NK-92 (cell line): ENCODE results near the gene ZDHHC11.
"Not testable (repeated sequence)": the region's sequence is repeated elsewhere in the genome, so short reads cannot be mapped to it uniquely, and the experiment has no call there.

ENCODE experiments used
- DNase-seq: peaks from one replicate; lab custom pipeline; 2025; ENCODE audit not compliant: unreplicated experiment; lab: John Stamatoyannopoulos, UW

ZDHHC11 gene

GRCh38 chr5:860506-861150, 9.8 kb upstream of the ZDHHC11 start:
- no peak for DNase-seq

GRCh38 chr5:859798-860296, 9.1 kb upstream of the ZDHHC11 start:
- no peak for DNase-seq

GRCh38 chr5:859391-859790, 8.6 kb upstream of the ZDHHC11 start:
- DNase-seq: no peak

GRCh38 chr5:858726-859125, 7.9 kb upstream of the ZDHHC11 start:
- no peak for DNase-seq

- DNase-seq: no peak
These were observed 6.0 kb upstream of the ZDHHC11 start for GRCh38 chr5:856531-857425.

- no peak for DNase-seq
These were observed 5.2 kb upstream of the ZDHHC11 start for GRCh38 chr5:855771-856530.

GRCh38 chr5:854966-855743, 4.4 kb upstream of the ZDHHC11 start:
- DNase-seq: no peak

GRCh38 chr5:854217-854616, 3.4 kb upstream of the ZDHHC11 start:
- DNase-seq: no peak

- DNase-seq: not testable (repeated sequence)
These were observed 2.8 kb upstream of the ZDHHC11 start for GRCh38 chr5:853416-854090.

- DNase-seq: no peak
These were observed 1.9 kb upstream of the ZDHHC11 start for GRCh38 chr5:852431-853401.

- no peak for DNase-seq
These were observed 1.2 kb upstream of the ZDHHC11 start for GRCh38 chr5:852018-852417.

- DNase-seq: no peak
These were observed 767 bp upstream of the ZDHHC11 start for GRCh38 chr5:851553-851952.

- no peak for DNase-seq
These were observed 290 bp upstream of the ZDHHC11 start for GRCh38 chr5:851076-851475.

- no peak for DNase-seq
These were observed 1.0 kb downstream of the ZDHHC11 start for GRCh38 chr5:849651-850301.

- DNase-seq: no peak
These were observed 2.1 kb downstream of the ZDHHC11 start for GRCh38 chr5:848671-849111.

GRCh38 chr5:847736-848135, 3.0 kb downstream of the ZDHHC11 start:
- not testable (repeated sequence) for DNase-seq

GRCh38 chr5:847212-847611, 3.6 kb downstream of the ZDHHC11 start:
- not testable (repeated sequence) for DNase-seq

- DNase-seq: not testable (repeated sequence)
These were observed 4.1 kb downstream of the ZDHHC11 start for GRCh38 chr5:846602-847091.
